GM23248 (cell line): ENCODE data around the gene GAGE10.

Experiments used
- EZH2 ChIP-seq: fragments of 200-600 bp; sonication (generic); IDR thresholded peaks from 2 replicates; pipeline ENCODE4 v1.6.1; 2018; ENCODE audit warnings: antibody characterized with exemption, mild to moderate bottlenecking; ENCODE audit not compliant: insufficient read depth, poor library complexity, severe bottlenecking
- EZH2phosphoT487 ChIP-seq: fragments of 200-600 bp; sonication (generic); IDR thresholded peaks from 2 replicates; pipeline ENCODE4 v1.6.1; 2018; ENCODE audit warnings: antibody characterized with exemption, moderate library complexity, mild to moderate bottlenecking, low read depth; ENCODE audit not compliant: insufficient read depth

GRCh38 chrX:49312176-49312575 lies 8.7 kb downstream of the GAGE10 start:
- TF ChIP-seq EZH2, result no peak
- no peak for TF ChIP-seq EZH2phosphoT487
